GM12892 (cell line): Measurements from ENCODE around the gene IL17RC.

Experiments used
- POLR2A ChIP-seq: IDR thresholded peaks from 2 replicates; pipeline ENCODE4 v1.6.1; 2011; ENCODE audit warnings: low read depth, low read length, control low read depth
- POLR2AphosphoS5 ChIP-seq: IDR thresholded peaks from 2 replicates; pipeline ENCODE4 v1.6.1; 2011; ENCODE audit warnings: low read depth, low read length, control low read depth
- TAF1 ChIP-seq: IDR thresholded peaks from 2 replicates; pipeline ENCODE4 v1.6.1; 2011; ENCODE audit warnings: low read depth, mild to moderate bottlenecking, control low read depth, low read length, borderline replicate concordance

DNA sequence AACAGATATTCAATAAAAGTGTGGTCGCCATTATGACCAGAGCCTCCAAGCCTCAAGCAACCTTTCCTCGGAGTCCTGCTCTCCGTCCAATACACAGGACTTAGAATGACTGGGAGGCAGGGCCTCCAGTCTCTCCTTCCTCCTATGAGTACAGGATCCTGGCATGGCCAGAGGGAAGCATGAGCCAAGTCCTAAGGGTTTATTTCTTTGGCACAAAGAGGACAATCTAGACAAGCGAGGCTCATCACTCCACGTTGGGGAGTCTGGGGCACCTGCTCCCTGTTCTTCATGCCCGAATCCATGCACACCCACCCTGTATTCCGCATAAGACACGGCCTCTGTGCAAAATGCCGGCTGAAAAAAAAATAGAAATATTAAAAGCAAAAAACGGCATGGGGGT, 28.5 kb downstream of the IL17RC start:
- TF ChIP-seq POLR2AphosphoS5 (no peak), POLR2A (no peak), TAF1 (no peak)
